Right lobe of liver (tissue), 4 donors: ENCODE measurements around the gene ARFGAP1.

Experiments used
- CTCF ChIP-seq, 4 donors: fragments of 200-600 bp in 3 of 4; fragments of 450-650 bp in 1 of 4; IDR thresholded peaks; one replicate each; pipeline versions ENCODE4 v1.5.1 to v1.8.0; 2016 to 2022; ENCODE audit warnings: antibody characterized with exemption in 4 of 4, mild to moderate bottlenecking in 2 of 4
- POLR2A ChIP-seq: fragments of 450-650 bp; IDR thresholded peaks from one replicate; pipeline ENCODE4 v1.6.1; 2017; ENCODE audit warnings: antibody characterized with exemption, mild to moderate bottlenecking
- donor health status: DM: no; HTN: no; CAD: no.
- donor health status: DM: no; HTN: no; CAD: no.
- donor health status: DM: no; HTN: yes; CAD: no.

GRCh38 chr20:63323357-63323981, 50.9 kb downstream of the ARFGAP1 start:
- TF ChIP-seq CTCF (IDR thresholded peaks at IDR 0.05) (no peak), POLR2A (no peak)
